Thyroid gland (tissue), 4 donors: ENCODE data around the gene CAP1.

Experiments used
- CTCF ChIP-seq, 6 experiments: fragments of 200-600 bp in 3 of 6; fragments of 450-650 bp in 3 of 6; sonication (generic) in 3 of 6; IDR thresholded peaks; one replicate each; pipeline ENCODE4 v1.5.1; 2016 to 2019; ENCODE audit warnings: antibody characterized with exemption in 6 of 6, mild to moderate bottlenecking in 2 of 6, inconsistent platforms in 1 of 6, moderate library complexity in 1 of 6
- POLR2A ChIP-seq, 2 donors: fragments of 450-650 bp; IDR thresholded peaks; one replicate each; pipeline ENCODE4 v1.6.1; 2017; ENCODE audit warnings: antibody characterized with exemption in 2 of 2, mild to moderate bottlenecking in 2 of 2, moderate library complexity in 1 of 2

GRCh38 chr1:40107290-40107959 is 66.9 kb downstream of the CAP1 start:
- TF ChIP-seq CTCF (IDR thresholded peaks at IDR 0.05) (no peak), POLR2A (IDR thresholded peaks at IDR 0.05) (no peak)
